ENCODE results near the gene SMIM5.
"Not testable (repeated sequence)": the region's sequence is repeated elsewhere in the genome, so short reads cannot be mapped to it uniquely, and the experiment has no call there.

The SMIM5 gene

DNA sequence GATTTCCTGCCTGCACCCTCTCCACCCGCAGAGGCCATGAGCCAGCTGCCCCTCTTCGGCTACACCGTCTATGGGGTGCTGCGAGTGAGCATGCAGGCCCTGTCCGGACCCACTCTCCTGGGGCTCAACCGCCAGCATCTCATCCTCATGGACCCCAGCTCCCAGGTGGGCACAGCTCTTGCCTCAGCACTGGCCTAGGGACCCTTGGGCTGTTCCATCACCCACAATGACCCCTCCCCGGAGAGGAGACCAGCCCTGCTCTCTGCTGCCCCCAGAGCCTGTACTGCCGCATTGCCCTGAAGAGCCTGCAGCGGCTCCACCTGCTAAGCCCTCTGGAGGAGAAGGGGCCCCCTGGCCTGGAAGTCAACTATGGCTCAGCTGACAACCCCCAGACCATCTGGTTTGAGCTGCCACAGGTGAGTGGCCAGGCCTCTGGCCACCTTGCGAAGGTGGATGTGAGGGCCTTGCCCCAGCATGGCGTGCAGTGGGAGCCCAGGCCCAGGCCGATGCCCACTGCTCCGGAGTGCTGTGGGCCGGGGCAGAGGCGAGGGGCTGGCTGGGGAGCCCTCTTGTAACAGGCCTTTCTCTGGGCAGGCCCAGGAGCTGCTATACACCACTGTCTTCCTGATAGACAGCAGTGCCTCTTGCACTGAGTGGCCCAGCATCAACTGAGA is 7.3 kb upstream of the SMIM5 start:
- DNase-seq (ENCODE audit: low spot score): peak; percentile 74

DNA sequence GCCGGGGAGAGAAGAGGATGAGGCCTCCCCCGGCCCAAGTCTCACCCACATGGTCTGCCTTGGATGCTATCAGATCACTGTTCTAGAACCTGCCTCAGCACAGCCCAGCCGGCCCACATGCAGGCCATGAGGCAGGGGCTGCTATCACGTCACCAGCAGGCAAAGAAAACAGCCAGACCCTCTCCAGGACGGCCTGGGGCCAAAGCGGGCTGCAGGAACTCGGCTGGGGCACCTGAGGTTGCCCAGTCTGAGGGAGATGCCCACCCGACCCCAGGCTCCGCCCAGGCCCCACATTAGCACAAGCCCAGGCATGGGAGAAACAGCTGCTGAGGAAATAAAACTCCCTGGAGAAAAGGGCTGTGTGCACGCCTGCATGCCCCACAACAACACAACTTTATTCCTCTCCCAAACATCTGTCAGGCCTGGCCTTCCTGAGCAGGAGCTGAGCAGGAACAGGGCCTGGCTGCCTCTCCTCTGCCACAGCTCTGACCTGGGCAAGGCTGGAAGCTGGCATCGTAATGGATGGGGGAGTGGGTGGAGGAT is 6.7 kb upstream of the SMIM5 start:
- DNase-seq (ENCODE audit: low spot score): peak; percentile 25

DNA sequence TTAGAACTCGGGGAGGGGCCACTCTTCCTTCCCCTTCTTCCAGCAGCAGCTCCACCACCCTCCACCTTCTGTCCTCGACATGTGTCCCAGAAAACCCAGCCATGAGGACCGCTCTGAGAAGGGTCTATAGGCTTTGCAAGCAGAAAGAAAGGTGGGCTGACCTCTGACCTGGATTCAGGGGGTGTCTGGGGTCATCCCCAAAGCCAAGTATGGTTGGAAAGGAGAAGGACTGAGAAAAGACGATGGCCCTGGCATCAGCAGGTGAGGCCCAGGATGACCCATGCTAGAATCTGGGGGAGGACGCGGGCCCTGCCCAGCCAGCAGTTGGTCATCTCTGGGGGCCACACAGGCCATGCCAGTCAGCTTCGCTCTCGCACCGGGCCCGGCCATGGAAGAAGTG is 6.1 kb upstream of the SMIM5 start:
- no peak for DNase-seq (ENCODE audit: low spot score)

DNA sequence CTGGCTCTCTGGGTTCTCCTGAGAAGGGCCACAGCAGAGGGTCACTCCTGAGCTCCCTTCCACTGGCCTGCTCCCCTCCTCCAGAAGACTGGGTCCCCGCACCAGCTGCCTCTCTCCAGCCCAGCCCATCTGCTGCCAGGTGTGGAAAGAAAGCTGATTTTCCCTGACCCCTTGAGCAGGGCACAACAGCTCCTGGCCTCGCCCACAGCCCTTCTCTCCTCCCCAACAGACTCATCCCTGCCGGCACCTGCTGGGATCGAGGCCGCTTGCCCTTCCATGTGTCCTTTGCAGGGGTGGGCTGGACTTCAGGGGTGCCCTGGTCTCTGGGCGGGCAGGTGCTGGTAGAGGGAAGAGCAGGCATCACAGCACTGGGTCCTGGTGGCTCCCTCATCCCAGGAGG is 4.8 kb upstream of the SMIM5 start:
- no peak for DNase-seq (ENCODE audit: low spot score)

DNA sequence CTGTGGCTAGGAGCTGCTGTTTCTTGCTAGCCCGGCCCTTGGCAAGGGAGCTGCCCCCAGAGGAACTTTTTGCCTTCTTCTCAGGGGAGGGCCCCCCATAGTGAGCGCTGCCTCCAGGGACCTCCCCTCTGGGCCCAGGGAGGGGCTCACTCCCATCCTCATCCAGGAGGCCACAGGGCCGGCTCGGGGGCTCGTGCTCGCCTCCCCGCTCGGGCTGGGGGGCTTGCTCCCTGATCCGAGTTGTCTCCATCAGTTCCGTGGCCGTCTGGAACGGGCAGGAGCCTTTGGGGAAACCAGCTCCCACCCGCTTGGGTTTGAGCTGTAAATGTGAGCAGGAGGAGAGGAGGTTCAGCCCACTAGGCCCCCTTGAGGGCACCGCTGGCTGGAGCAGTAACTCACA is 4.1 kb upstream of the SMIM5 start:
- no peak for DNase-seq (ENCODE audit: low spot score)

DNA sequence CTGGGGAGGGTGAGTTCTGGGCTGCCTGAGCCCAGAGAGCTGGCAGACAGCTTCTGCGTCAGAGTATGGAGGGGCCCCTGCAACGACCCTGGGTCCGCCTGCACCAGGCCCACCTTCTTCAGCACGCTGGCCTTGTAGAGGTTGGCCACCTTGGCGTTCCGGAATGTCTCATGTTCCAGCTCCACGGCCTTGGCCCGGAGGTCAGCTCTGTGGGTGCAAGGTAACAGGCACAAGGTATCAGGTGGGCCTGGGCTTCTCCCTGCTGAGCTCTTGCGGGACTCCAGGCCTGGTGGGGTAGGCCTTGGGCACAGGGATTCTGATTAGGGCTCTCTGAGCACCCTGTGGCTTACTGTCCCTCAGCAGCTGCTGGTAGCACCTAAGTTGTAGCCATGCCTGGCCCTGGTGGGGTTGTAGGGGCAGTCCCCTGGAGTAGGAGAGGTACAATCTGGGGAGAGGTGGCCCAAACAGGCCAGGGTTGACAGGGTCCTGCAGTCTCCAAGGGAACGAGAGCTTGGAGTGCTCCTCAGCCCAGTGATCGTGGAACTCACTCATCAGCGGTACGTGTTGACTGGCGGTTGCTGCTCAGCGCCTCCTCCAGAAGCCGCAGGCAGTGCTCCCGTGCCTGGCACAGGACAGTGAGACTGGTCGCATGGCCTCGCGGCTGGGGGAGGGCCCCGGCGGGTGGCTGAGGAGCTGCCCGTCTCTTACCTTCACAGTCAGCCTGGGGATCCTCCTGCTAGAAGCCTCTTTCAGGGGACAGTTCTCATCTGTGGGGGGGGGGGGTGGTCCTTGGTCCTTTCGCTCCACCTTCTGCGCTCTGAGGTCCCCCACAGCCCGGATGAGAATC is 2.9 kb upstream of the SMIM5 start:
- DNase-seq (ENCODE audit: low spot score): no peak

DNA sequence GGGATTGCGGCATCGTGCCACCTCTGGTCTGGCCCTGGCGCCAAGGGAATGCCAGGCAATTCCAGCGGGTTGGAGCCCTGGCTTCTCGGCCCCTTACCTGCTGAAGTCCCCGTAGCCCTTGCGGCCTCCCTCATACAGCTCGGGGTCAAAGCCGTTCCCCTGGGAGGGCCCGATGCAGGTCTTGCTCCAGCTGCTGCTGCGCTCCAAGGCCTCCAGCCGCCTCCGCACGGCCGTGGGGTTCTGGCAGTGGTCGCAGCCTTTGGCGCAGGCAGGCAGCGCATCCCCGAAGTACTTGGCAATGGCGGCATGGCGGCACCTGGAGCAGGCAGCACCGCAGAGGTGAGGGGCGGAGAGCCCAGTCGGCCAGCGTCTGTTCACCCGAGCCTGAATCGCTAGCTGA is 1.9 kb upstream of the SMIM5 start:
- no peak for DNase-seq (ENCODE audit: low spot score)

DNA sequence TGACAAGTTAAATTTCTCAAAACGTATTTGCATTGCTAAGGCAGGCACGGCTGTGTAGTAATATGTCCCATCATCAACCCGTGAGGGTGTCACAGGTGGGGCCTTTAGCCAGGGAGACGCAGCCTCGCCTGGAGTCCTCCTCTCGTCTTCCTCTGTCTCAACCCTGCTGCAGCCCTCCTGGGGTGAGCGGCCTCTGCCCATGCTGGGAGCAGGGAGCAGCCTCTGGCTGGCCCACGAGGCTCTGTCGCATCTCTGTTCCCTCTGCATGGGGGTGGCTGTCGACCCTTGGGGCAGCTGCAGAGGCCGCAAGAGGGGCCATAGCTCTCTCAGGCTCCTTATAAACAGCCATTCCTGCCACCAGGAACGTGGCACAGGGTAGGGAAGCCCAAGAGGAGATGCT is 806 bp upstream of the SMIM5 start:
- DNase-seq (ENCODE audit: low spot score): no peak

DNA sequence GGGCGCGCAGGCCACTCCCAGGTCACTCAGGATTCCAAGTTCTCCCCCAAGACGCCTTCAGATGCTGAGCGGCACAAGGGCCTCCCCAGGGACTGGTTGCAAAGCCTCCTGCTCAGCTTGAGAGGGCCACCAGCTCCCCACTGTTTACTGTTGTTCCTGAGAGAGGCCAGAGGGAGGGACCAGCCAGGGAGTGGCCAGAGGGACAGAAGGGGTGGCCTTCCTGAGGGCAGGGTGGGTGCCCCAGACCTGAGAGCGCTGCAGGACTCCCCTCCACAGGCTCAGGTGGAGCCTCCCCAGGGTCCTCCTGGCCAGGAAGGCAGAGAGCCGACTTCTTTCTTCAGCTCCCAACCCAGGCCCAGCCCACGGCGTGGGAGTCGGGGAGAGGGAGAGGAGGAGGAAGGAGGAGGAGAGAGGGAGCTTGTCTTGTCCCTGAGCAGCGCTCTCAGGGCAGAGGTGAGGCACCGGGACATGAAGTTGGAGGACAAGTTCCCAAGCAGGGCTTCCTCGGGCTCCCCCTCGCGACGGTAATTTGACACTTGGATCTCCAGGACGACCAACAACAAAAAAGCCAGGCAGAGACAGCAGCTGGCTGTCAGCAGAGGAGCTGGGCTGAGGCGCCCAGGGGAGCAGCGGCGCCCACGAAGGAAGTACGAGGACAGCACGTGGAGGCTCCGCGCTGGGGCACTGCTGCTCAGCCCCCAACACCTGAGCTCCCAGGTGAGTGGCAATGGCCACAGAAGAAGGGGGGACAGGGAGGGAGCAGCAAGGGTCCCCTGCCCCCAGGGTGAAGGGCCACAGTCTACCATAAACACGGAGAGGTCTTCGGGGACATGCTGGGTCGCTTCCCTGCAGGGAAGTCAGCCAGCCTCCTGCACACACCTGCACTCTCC is 497 bp downstream of the SMIM5 start:
- no peak for DNase-seq (ENCODE audit: low spot score)

DNA sequence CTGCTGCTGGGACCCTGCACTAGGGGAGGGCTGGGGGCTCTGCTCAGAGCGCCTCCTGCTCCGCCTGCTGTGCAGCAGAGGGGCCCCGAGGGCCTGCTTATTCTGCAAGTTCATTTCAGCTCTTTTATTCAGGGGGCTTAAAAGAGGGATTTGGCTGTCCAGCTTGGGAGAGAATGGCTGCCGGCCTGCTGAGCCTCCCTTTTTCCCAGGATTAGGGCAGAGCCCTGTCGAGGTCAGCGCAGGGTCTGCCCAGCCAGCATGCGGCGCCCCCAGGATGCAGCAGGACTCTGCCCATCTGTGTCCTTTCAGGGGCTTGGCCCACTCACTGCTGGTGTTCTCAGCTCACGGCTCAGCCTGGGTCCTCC is 1.1 kb downstream of the SMIM5 start:
- DNase-seq (ENCODE audit: low spot score): no peak

DNA sequence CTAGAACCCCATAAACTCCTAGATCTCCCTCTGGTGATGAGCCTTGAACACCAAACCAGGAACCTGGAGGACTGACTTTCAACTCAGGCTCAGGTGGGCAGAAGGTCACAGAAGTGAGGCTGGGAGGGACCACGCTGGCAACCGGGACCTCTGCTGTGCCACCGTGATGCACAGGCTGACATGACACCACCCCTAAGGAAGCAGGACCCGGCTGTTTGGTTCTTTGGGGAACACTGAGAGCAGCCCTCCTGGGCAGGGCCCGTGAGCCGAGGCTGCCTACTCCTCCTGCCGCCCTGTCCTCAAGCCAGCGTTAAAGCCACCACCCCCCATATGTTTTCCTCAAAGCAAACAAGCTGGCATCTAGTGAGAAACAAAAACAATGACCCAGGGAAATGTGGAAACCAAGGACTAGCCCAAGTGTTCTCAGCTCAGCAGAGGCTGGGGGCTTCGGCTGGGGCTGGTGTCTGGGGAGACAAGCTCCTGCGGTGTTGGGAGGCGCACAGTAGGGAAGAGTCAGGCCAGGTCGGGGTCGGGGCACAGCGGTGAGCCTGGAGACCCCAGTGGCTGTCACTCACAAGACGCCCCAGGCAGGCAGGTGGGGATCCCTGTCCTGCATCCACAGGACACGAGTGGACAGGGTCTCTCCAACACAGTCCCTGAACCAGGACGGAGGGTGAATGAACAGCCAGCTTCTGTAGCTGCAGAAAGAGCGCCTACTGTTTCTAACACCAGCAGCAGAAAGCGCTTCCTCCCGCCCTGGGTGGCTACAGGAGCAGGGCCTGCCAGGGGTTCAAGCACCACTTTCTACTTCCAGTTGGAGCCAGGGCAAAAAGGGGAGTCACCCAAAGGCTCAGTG is 1.7 kb downstream of the SMIM5 start:
- no peak for DNase-seq (ENCODE audit: low spot score)

DNA sequence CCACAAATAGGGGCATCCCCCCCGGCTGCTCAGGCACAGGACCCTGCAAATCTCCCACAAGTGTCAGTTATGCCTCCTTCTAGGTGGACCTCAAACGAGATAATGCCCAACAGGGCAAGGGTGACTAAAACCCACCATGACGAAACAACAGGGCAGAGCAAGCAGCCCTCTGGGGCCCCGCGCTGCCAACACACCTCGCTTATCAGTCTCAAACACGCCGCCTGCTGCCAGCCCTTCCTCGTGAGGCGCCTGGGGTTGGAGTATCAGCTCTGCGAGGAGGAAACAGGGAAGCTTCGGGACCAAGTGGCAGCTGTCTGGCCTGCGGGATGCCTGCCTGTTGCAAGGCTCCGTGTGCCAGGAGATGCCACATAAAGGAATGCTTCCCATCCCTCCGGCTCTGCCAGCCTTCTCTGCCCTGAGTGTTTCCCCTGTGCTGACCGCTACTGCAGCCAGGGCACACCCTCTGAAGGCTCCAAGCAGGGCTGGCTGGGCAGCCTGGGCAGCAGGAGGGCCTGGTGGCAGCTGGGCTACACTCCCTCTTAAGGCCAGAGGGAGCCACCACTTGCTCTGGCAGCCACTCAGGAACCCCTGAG is 2.5 kb downstream of the SMIM5 start:
- DNase-seq (ENCODE audit: low spot score): no peak

DNA sequence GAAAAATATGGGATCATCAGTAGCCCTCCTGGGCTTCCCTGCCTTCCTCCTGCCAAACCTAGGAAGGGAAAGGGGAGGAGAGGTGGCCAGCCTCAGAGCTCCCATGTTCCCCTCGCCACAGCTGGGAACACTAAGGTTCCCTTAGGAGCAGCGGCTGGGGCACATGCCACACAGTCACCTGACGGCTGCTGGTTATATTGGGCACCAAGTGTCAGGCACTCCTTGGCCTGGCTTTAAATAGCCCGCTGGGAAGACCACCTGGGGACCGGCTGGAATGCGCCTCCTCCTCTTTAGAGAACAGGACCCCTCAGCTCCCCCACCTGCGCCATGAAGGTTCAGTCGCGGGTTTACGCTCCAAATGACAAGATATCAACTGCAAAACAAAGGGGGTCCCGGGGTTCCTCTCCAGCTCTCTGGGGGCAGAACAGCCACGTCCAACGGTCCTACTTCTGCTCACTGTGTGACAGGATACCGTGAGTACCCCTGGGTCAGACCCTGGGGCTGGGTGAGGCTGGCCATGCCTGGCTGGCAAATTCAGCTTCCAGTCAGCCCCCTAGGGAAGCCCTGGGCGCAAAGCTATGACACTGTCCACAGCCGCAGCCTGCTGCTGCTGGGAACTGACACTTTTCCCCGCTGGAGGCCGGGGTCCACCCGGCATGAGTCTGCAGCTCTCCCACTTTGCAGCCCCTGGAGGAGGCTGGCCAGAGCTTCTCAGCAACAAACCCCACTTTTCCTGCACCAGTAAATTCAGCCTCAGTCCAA is 3.3 kb downstream of the SMIM5 start:
- no peak for DNase-seq (ENCODE audit: low spot score)

DNA sequence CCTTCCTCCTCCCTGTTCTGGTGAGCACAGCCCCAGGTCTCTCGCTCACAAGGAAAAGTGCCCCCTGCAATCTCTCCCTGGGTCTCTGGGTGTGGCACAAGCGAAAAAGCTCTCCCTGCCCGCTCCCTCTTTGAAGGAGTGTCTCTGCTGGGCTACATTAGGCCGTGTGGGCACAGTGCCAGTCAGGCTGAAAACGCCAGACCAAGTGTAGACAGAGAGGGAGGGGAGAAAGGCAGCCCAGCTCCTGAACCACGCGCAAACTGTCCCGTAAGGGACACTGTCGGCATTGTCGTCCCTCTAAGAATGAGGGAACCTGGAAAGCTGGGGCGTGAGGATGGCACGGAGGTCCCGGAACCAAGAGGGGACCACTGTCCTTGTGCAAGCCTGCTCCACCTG is 3.9 kb downstream of the SMIM5 start:
- no peak for DNase-seq (ENCODE audit: low spot score)

DNA sequence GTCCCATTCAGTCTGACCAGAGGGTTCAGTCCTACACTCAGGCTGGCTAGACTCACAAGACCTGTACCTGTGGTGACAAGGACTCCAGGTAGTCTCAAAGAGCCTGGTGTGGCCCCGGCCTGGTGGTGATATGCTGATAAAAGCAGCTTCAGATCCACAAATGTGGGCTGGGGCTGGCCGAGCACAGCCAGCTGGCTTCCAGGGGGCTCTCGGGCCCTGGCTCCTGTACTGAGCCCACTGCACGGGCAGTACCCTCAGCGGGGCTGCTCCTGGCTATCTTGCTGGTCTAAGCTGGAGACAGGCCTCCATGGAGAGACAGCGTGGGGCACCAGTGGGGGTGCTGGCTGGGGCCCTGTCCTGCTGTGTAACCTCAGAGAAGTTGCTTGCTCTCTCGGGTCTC is 4.3 kb downstream of the SMIM5 start:
- DNase-seq (ENCODE audit: low spot score): no peak

DNA sequence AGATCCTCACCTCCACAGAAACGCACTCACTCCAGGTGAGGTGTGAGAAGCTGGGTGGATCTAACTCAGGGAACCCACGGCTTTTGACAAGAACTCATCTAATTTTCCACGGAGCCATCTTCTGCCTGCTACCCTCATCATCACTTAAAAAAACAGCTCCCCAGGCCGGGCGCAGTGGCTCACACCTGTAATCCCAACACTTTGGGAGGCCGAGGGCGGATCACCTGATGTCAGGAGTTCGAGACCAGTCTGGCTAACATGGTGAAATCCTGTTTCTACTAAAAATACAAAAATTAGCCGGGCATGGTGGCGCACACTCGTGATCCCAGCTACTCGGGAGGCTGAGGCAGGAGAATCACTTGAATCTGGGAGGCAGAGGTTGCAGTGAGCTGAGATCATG is 4.8 kb downstream of the SMIM5 start:
- not testable (repeated sequence) for DNase-seq (ENCODE audit: low spot score)

DNA sequence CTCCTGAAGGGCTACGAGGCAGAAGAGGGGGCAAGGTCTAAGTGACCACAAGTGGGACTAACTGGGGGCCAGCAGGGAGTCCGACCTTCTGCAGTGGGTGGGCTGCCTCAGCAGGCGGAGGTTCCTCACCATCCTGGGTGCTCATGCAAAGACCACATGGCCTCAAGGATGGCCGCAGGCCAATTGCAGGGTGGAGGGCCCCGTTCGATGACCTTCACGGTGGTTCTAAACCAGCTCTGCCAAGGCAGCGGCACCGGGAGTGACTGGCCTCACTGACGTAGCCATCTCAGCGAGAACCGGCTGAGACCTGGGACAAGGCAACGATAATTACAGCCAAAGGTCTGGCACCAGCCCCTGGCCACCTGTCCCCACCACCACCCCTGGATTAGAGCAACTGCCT is 5.7 kb downstream of the SMIM5 start:
- no peak for DNase-seq (ENCODE audit: low spot score)

DNA sequence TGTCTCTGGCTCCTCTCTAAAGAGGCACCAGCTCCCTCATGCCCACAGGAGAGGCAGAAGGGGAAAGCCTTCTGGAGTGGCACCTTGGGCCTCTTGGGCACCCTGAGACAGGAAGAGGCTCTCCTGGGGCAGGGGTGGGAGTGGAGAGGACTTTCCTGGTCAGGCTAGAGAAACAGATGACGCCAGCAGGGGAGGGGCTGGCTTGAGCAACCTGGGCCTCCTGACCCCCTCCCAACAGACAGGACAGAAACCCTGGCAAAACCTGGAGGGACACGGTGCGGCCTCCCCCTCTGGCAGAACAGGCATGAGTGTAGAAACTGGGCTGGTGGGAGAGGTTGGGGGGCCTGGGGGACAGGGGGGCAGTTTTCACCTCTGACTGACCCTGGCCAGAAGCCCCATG is 6.1 kb downstream of the SMIM5 start:
- DNase-seq (ENCODE audit: low spot score): no peak

DNA sequence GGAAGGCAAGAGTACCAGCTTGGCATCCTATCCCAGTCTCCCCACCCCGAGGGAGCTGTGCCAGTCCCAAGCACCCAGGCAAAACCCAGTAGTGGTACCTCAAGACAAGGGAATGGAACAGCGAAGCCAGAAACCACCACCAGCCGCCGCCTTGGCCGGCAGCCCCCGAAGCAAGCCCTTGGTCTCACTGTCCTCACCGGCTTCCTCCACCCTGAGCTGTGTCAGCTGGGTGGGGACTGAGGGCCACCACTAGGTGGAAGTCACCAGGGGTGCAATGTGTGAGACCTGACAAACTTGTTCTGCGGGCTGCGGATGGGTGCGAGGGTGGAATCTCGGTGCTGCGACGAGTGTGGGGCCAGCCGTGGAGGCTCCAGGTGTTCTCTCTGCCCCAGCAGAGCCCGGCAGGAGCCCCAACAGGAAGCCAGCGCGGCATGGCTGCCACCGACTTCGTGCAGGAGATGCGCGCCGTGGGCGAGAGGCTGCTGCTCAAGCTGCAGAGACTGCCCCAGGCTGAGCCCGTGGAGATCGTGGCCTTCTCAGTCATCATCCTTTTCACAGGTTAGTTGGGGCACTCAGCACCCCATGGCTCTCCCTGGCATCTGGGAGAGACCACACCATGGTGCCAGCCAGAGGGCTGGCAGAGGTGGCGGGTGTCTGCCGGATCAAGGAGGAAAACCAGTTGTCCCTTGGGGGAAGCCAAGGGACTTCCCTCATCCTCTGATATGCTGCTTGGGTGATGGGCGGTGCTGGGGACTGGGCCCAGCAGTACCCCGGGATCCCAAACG is 6.7 kb downstream of the SMIM5 start:
- DNase-seq (ENCODE audit: low spot score): no peak
